GM21737 (cell line): ENCODE data around the gene RERG.
"Not testable (repeated sequence)": the region's sequence is repeated elsewhere in the genome, so short reads cannot be mapped to it uniquely, and the experiment has no call there.

Experiments
- ATAC-seq: cut with Tn5 transposase; IDR thresholded peaks from one replicate; pipeline ENCODE4 v1.9.1; 2021; ENCODE audit warnings: mild to moderate bottlenecking, moderate library complexity; ENCODE audit not compliant: unreplicated experiment

RERG gene

DNA sequence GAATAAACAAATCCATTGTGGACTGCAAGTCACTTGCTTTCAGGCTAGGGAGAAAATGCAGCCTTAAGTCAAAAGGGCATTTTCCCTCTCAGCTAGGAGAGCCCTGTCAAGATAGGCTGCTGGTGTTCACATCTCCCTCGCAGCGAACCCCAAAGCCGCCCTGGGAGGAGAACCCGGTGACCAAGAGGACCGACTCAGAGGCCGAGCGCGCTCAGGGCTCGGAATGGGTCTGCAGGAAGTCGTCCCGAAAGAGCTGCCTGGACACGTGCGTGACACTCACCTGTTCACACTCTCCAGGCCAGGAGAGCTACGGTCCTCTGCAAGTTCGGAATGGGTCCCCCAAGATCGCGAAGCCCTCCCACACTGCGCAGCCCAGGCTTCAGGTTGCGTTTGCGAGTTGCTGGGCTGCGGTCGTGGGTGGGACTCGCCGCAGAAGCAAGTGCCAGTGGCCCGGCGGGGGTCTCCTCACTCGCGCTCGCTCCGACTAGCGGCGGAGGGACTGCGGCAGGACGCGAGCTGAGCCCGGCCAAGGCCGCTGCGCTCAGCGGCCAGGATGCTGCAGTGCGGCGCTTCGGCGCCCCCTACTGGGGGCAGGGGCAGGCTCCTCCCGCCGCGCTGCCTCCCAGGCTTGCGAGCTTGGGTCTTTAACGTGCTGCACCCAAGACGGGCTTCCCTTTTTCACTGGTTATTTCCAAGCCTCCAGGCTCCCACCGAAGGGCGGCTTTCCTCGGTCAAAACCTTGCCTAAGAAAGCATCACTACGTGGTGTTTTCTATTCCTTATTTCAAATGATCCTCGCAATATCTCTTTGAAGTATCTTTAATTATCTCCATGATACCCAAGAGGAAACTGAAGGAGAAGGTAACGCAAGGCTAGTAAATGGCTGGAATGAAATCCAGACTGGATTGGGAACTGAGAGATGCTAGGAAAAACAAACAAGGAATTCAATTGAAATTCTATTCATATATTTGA lies at the start of gene RERG:
Gene RERG (minus strand): TSS at position 503 of the 971 bp plus-strand sequence. CDS start 3,928 bp downstream, outside the sequence.
- peak; percentile 97 for ATAC-seq

GRCh38 chr12:15270591-15270990 lies 49.4 kb upstream of the RERG start:
- ATAC-seq = no peak

DNA sequence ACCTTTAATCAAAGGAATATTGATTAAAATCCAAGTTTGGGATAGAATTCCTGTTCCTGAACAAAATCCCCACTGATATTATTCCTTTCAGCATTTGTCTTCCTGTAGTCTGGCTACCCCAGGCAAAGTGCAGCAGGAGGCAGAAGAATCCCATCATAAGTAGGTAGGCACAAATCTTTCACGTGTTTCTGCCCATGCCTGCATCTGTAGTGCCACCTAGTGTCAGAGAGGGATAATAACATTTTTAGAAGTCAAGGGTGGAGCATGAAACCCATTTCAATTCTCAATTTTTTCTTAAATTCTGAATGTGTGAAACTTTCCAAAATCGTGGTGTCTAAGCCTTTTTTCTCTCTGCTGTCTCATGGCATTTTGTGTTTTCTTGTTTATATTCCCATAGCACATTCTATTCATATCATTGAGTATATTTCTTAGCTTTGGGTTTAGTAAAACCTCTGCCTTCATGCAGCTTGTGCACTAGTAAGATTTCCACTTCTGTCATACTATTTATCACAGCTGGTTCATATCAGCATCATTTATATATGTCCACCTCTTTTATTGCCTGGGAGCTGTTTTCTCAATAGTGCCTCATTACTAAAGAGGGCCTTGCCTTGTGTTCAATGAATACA lies 47.8 kb upstream of the RERG start:
- peak; percentile 82 for ATAC-seq

DNA sequence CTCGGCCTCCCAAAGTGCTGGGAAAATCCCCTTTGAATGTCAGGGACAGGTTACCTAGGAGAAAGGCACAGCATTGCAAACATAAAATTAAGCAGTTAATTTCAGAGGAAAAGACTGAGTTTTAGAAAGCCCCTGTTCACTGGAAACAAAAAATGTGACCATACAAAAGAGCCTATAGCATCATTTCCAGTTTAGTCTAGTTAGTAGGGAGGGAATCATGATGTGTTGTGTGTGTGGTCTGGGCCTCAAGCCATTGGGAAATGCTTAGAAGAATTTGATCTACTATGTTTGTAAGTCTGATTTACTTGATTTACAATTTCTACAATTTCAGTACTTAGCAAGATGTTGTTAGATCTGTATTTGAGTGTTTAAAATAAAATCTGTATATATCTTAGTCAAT lies 47.1 kb upstream of the RERG start:
- no peak for ATAC-seq

- no peak for ATAC-seq
Observed at GRCh38 chr12:15265875-15266274, 44.7 kb upstream of the RERG start.

DNA sequence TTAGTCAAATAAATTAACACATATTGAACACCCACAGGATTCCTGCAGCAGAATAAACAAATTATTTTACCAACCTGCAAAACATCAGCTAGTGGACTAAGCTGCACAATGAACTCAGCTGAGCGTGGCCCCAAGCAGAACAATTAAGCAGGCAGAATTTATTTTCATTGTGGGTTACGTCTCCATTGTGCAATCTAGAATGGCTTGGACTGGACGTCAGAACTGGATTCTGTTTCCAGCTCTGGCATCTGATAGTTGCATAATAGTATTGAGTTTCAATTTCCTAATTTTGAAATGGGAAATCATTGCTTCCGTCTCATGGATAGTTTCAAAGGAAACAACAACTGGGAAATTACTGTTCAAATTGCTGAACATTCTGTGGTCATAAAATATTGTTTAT lies 35.5 kb upstream of the RERG start:
- no peak for ATAC-seq

DNA sequence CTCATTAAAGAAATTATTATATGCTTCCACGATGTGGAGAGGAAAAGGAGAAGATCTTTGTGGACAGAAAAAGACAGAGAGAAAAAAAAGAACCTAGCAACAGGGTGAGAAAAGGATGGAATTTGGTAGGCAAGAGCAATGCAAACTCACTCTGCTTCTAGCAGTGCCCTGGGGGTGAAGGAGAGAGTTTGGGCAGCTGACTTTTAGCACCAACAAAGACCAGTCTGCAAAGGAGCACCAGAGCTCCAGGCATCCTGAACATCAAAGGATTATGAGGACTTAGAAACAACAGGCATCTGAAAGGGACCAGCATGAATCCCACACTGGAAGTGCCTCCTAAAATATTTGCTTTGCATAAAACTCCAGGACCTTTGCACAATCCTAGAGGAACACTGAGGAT lies 32.8 kb upstream of the RERG start:
- no peak for ATAC-seq

DNA sequence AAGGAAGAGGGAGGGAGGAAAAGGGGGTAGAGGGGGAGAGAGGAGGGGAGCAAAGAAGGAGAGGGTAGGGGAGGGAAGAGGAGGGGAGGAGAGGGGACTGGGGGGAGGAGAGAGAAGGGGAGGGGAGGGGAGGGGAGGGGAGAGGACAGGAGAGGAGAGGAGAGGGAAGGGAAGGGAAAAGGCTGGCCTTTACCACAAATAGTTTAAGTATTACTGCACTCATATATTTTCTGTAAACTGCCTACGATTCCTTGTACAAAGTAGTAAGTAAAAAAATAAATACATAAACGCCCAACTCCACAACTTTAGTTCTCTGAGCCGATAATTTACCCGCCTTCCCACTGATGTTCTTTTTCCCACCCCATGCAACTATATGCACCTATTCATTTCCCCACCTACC lies 23.7 kb upstream of the RERG start:
- no peak for ATAC-seq

DNA sequence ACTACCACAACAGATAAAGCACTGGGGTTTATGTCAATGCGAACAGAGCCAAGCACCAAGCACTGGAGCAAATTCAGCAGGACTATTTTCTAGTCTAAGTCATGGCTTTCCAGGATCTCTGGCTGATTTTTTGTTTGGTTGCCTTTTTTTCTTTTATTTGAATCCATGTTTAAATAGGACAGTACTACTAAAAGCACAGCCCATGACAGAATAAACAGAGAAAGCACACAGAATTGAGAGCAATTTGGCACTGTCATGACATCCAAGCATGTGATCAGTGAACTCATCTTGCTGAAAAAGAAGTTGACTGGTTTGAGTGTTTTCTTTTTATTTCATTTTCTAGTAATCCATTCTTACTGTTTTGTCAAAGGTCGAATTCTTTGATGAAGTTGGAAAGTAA lies 23.1 kb upstream of the RERG start:
- ATAC-seq = no peak

DNA sequence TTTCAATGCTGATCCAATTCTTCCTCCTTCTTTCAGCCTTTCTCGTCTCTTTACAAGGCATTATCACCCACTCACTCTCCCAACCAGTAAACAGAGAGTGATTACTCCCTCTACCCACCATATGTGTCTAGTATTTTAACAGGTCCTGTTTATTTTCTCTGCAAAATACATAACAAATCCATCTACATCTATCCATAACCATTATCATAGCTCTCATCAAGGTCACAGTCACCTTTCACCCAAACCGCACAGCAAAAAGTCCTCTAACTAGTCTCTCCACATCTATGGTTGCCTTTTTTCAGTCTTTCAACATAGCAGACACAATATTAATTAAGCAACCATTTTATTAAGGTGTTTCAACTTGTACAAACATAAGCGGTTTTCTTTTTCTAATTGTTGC lies 21.9 kb upstream of the RERG start:
- no peak for ATAC-seq

- ATAC-seq = no peak
Observed at GRCh38 chr12:15240898-15241297, 19.7 kb upstream of the RERG start.

GRCh38 chr12:15234508-15234907 lies 13.3 kb upstream of the RERG start:
- ATAC-seq = no peak

DNA sequence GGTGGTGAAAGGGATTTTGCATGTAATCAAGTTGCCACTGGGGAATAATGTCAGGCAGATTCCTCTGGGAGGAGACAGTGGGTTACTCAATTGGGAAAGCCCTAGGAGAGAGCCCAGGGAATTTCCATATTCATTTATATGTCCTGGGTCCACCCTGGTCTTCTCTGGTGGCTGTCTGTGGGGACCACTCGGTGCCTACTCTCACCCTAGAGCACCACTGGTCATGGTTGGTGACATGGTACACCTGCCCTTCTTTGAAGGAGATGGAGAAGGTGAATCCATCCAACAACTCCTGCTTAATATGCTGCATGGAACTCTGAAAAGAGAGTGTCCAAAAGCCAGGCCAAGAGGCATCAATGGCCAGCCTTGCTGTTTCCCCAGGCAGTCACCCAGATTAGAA lies 12.8 kb upstream of the RERG start:
- ATAC-seq = no peak

GRCh38 chr12:15232959-15233358 lies 11.7 kb upstream of the RERG start:
- ATAC-seq = no peak

DNA sequence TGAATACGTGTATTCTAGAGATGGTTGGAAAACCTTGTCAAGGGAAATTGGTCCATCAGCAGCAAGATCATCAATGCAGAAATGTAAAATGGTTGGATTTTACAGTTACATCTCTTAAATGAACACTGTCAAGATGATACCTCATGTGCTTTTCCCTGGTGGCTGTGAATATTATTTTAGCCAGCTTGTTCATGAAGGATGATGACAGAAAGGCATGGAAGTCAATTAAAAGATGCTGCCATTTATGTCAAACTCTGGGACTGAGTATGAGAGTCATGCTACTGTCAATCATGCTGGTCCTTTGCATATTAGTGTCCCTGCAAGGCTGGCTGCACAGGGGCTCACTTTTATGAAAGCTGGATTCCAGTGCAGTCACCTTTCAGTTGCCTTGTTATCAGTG lies 10.3 kb upstream of the RERG start:
- ATAC-seq = no peak

- no peak for ATAC-seq
Observed at GRCh38 chr12:15230751-15231150, 9.5 kb upstream of the RERG start.

DNA sequence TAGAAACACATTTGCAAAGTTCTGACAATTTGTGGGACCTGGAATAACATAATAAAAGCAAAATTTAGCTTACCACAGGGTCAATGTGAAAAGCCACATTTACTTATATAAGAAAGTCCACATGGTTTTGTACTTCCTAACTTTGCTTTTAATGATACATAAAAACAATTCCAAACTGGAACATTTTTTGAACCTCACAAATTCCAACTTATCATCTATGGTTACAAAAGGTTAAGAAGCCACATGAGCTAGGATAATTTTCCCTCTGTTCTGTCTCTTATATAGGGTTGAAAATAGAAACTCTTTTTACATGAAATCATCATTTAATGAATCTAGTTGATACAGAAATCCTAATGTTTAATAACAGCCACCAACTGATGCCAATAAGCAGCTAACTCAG lies 8.9 kb upstream of the RERG start:
- no peak for ATAC-seq

DNA sequence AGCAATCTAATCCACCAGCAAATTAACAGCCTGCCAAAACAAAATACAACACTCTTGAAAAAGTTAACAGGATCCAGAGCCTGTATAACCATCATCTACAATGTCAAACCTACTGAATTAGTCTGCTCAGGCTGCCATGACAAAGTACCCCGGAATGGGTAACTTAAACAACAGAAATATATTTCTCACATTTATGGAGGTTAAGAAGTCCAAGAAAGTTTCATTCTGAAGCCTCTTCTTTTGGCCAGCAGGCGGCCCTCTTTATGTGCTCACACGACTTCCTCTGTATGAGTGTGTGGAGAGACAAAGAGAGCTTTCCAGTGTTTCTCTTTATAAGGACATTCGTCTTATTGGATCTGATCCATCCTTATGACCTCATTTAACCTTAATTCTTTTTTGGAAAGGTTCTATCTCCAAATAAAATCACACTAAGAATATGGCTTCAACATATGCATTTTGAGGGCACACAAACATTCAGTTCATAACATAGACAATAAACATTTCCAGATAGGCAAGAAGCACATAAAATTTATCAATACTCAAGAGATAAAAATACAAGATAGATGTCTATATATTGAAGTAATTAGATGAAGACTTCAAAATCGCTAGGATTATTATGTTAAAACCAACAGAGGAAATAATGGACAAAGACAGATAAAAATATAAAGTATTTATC lies 5.9 kb upstream of the RERG start:
- ATAC-seq = no peak

GRCh38 chr12:15225863-15226218 lies 4.6 kb upstream of the RERG start:
- ATAC-seq = not testable (repeated sequence)

GRCh38 chr12:15225136-15225862 lies 4.1 kb upstream of the RERG start:
- ATAC-seq = no peak

DNA sequence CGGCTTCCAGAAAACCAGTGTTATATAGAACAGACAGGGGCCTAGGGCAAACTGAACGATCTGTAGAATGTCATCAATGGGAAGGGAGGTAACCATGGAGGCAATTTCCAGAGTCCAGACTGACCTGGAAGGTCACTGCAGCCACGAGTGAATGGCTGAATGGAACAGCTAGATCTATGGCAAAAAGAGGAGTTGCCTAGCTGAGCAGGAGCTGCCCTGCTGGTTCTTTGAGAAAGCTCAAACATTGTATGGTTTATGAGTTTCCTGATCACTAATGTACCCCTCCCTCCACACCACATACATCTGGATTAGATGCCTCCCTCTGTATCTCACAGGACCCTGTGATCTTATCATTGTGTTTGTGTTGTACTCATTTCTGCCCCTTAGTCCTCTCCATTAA lies 1.0 kb upstream of the RERG start:
- no peak for ATAC-seq
